ENCODE data around the gene CCSER1.
"Not testable (repeated sequence)": the region's sequence is repeated elsewhere in the genome, so short reads cannot be mapped to it uniquely, and the experiment has no call there.

Gene CCSER1

GRCh38 chr4:91092398-91092980 is 965.3 kb downstream of the CCSER1 start:
- no peak for DNase-seq

DNA sequence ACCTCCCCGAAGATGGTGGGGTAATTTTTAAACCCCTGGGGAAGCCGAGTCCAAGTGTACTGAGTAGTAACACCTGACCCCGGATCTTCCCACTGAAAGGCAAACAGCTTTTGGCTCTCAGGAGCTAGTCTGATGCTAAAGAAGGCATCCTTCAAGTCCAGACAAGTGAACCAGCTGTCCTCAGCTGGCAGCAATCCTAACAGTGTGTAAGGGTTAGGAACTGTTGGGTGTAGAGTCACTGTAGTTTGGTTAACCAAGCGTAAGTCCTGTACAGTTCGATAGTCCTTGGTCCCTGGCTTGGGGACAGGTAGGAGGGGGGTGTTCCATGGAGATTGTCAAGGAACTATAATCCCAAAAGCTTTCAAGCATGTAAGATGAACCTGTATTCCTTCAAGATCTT is 967.0 kb downstream of the CCSER1 start:
- DNase-seq: not testable (repeated sequence)

DNA sequence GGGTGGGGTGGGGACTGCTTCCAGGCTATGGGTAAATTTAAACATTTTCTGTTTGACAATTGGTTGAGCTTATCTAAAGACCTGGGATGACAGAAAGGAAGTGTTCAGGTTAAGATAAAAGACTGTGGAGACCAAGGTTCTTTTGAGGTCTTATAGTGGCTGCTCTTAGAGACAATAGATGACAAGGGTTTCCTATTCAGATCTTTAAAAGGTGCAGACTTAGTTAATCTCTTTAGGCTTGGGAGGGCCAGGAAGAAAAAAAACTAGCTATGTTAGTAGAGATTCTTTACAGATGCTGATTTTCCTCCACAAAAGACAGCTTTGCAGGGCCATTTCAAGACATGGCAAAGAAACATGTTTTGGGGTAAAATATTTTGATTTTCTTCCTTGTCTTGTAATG is 972.5 kb downstream of the CCSER1 start:
- no peak for DNase-seq

DNA sequence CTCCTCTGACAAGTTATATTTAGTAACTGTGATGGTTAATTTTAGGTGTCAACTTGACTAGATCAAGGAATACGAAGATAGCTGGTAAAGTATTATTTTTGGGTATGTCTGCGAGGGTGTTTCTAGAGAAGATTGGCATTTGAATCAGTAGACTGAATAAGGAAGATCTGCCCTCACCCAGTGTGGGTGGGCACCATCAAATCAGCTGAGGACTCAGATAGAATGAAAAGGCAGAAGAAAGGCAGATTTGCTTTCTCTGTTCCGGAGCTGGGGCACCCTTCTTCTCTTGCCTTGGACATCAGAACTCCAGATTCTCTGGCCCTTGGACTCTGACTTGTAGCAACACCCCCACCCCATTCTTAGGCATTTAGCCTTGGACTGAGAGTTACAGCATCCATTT is 981.6 kb downstream of the CCSER1 start:
- no peak for DNase-seq

GRCh38 chr4:91111556-91111955 is 984.4 kb downstream of the CCSER1 start:
- DNase-seq: no peak

DNA sequence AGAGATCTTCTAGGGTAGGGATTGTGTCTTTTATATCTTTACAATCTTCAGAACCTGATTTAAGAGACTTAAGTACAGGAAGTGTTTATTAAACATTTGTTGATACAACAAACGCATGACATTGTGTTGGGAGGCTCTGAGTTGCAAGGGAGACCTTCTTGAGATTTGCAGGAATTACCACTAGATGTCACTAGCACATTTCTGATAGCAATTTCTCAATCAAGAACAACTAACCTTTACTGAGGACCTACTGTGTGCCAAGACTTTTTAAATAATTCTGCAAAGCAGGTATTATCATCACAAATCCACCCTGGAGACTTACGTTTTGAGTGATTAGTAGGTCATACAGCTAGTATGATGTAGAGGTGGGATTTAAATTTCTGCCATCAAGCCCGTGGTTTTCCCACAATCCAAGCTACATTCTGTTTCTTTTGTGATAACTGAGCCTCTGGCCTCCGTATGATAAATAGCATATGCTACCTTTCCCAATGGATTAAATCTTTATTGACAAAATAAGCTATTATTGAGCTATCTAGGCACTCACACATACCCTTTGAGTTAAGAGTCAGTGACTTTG is 986.0 kb downstream of the CCSER1 start:
- no peak for DNase-seq

- no peak for DNase-seq
These were observed 987.2 kb downstream of the CCSER1 start for GRCh38 chr4:91114386-91114785.

DNA sequence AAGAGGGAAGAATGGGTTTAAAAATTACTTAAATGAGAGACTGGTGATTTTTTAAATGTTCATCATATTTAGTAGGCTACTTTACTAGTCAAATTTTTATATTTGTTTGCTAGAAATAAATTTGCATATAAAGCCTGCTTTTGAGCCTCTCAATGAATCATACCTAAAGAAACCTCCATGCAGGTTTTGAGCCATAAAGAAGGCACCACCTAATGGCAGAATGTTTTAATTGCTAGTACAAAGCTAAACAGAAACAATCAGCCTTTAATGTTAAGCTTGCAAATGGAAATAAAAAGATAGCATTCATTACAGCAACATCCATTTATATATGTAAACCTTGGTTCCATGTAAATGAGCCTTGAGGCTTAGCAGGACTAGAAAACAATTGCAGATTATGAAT is 989.7 kb downstream of the CCSER1 start:
- DNase-seq: no peak

DNA sequence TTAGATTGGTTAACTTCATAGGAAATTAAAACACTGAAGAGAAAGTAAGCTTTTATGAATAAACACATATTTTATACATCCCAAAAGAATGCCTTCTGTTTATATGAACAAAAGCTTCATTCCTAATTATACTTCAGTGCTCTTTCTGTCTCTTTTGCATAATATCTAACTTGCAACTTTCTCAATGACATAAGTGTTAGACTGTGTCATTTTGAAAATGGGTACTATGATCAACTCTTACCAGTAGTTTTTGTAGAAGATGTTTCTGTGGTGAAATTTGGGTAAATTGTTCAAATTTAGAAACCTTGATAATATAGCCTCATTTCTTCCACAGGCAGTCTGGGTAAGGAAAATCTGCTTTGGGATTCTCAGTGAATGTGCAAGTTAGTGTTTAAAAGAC is 991.4 kb downstream of the CCSER1 start:
- no peak for DNase-seq

GRCh38 chr4:91123742-91124141 is 996.5 kb downstream of the CCSER1 start:
- no peak for DNase-seq

- DNase-seq: no peak
These were observed 1000.0 kb downstream of the CCSER1 start for GRCh38 chr4:91127192-91127591.

- no peak for DNase-seq
These were observed 1000.6 kb downstream of the CCSER1 start for GRCh38 chr4:91127831-91128230.

- no peak for DNase-seq
These were observed 1001.3 kb downstream of the CCSER1 start for GRCh38 chr4:91128519-91128918.

DNA sequence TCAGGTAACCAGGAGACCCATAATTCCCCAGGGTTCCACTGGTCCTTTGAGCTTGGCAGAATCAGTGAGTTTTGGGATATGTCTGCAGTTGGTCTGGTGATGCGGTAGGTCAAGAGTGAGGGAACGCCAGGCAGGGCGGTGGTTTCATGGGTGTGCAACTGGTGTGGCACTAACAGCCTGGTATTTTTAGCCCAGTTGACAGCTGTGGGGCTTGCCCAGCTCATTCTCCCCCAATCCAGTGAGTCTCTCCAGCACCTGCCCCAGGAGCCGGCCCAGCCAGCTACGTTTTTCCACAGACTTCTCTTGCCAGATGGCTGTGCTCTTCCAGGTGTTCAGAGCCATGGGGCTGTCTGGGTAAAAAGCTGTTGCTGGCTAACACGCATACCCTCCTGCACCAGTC is 1019.9 kb downstream of the CCSER1 start:
- no peak for DNase-seq

DNA sequence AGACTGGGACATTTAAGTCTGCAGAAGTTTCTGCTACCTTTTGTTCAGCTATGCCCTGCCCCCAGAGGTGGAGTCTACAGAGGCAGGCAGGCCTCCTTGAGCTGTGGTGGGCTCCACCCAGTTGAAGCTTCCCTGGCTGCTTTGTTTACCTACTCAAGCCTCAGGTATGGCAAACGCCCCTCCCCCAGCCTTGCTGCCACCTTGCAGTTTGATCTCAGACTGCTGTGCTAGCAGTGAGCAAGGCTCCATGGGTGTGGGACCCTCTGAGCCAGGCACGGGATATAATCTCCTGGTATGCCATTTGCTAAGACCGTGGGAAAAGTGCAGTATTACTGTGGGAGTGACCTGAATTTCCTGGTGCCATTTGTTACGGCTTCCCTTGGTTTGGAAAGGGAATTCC is 1026.8 kb downstream of the CCSER1 start:
- DNase-seq: not testable (repeated sequence)

DNA sequence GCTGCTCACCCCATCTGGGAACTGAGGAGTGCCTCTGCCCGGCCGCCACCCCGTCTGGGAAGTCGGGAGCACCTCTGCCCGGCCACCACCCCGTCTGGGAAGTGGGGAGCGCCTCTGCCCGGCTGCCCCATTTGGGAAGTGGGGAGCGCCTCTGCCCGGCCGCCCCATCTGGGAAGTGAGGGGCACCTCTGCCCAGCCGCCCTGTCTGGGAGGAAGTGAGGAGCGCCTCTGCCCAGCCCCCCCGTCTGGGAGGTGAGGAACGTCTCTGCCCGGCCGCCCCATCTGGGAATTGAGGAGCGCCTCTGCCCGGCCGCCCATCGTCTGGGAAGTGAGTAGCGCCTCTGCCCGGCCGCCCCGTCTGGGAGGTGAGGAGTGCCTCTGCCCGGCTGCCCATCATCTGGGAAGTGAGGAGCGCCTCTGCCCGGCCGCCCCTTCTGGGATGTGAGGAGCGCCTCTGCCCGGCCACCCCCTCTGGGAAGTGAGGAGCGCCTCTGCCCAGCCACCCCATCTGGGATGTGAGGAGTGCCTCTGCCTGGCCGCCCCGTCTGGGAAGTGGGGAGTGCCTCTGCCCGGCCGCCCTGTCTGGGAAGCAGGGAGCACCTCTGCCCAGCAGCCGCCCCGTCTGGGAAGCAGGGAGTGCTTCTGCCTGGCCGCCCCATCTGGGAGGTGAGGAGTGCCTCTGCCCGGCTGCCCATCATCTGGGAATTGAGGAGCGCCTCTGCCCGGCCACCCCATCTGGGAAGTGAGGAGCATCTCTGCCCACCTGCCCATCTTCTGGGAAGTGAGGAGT is 1040.9 kb downstream of the CCSER1 start:
- DNase-seq: not testable (repeated sequence)

- DNase-seq: no peak
These were observed 1043.6 kb downstream of the CCSER1 start for GRCh38 chr4:91170768-91171167.

DNA sequence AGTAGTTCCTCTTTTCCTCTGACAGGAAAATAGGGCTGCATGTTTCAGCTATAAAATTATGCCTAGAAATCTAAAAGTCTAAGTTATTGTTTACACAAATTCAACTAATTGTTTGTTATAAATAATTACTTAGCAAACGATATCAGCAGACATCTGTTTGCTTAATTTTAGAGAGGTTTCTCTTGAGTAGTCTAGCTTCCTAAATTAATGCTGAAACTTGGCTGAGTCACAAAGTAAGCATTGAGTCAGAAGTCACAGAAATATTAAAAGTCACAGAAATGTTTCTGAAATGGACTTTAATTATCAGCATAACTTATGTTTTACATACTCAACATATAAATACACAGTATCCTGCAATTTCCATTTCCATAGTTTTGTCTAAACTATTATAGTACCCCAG is 1044.0 kb downstream of the CCSER1 start:
- DNase-seq: no peak

DNA sequence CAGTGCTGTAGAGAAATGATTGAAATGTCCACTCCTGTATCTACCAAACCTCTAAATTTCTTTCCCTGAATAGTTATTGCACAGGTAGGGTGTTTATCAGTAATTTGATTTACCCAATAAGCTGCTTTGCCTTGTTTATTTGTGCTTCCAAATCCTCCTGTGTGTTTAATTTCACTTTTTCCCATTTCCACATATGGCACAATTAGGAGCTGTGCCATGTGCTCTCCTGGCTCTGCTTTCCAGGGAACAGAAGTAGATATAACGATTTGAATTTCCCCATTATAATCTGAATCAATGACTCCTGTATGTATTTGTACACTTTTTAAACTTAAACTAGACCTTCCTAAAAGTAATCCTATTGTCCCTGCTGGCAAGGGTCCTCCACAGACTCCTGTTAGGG is 1057.9 kb downstream of the CCSER1 start:
- DNase-seq: not testable (repeated sequence)

- DNase-seq: no peak
These were observed 1071.8 kb downstream of the CCSER1 start for GRCh38 chr4:91198951-91199350.

DNA sequence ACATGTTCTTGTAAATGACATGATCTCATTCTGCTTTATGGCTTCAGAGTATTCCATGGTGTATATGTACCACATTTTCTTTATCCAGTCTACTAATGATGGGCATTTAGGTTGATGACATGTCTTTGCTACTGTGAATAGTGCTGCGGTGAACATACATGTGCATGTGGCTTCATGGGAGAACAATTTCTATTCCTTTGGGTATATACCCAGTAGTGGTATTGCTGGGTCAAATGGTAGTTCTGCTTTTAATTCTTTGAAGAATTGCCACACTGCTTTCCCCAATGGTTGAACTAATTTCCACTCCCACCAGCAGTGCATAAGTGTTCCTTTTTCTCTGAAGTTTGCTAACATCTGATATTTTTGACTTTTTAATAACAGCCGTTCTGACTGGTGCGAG is 1080.3 kb downstream of the CCSER1 start:
- no peak for DNase-seq

- DNase-seq: no peak
These were observed 1085.0 kb downstream of the CCSER1 start for GRCh38 chr4:91212211-91212610.

GRCh38 chr4:91217831-91218403 is 1090.7 kb downstream of the CCSER1 start:
- not testable (repeated sequence) for DNase-seq

DNA sequence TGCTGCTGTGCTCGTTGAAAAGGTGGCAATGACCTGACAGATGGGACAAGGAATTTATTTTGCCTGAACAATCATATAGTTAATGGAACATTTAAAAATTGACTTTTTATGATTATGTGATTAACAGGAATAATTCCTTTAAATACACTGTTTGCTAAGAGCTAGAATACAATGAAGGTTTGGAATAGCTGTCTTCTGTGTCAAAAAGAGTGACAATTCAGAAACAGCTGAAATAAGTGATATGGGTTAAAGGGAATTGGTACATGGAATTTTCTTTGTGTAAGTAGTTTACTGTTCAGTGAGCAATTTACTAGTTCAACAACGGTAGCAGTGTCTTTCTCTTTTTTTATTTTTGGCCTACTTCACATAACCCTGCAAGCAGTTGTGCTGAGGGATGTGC is 1093.1 kb downstream of the CCSER1 start:
- DNase-seq: no peak
